Neural progenitor cell (in vitro differentiated cells): ENCODE measurements around the gene CHAC1.

Source experiments
- EZH2phosphoT487 ChIP-seq: fragments of 200-600 bp; sonication (generic); IDR thresholded peaks from 2 replicates; pipeline ENCODE4 v1.6.1; 2017; ENCODE audit warnings: antibody characterized with exemption
- TF ChIP-seq, protein P1 (sequence below): fragments of 200-600 bp; sonication (generic); IDR thresholded peaks from 2 replicates; pipeline ENCODE4 v1.5.1; 2017; ENCODE audit warnings: antibody characterized with exemption, mild to moderate bottlenecking

DNA sequence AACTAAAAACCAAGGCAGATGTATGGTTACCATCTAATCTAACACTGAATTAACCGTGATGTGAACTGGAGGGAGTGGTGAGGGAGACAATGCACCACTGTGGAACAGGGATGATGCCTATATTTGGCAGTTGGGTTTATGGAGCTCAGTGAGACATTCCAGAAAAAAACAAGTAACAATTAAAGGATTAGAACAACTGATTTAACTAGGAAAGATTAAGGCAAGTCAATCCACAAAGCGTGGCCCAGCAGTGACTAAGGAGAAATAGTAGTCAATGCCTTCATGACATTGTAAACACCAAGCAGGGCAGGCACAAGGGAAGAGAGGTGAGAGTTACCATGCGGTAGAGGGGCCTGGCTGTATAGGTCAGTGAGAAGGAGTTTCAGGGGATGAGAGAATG is 38.1 kb downstream of the CHAC1 start:
- TF ChIP-seq, protein P1, sequence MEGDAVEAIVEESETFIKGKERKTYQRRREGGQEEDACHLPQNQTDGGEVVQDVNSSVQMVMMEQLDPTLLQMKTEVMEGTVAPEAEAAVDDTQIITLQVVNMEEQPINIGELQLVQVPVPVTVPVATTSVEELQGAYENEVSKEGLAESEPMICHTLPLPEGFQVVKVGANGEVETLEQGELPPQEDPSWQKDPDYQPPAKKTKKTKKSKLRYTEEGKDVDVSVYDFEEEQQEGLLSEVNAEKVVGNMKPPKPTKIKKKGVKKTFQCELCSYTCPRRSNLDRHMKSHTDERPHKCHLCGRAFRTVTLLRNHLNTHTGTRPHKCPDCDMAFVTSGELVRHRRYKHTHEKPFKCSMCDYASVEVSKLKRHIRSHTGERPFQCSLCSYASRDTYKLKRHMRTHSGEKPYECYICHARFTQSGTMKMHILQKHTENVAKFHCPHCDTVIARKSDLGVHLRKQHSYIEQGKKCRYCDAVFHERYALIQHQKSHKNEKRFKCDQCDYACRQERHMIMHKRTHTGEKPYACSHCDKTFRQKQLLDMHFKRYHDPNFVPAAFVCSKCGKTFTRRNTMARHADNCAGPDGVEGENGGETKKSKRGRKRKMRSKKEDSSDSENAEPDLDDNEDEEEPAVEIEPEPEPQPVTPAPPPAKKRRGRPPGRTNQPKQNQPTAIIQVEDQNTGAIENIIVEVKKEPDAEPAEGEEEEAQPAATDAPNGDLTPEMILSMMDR, result no peak
- TF ChIP-seq EZH2phosphoT487, result no peak
